Myocyte (in vitro differentiated cells): Measurements from ENCODE around the gene PKP4. TPM values are rescaled to one million over a fixed set of nuclear protein-coding genes. Genes with fewer than 3 reads are reported as not detected.
"Not testable (repeated sequence)": the region's sequence is repeated elsewhere in the genome, so short reads cannot be mapped to it uniquely, and the experiment has no call there.

Source experiments
- DNase-seq: peaks from one replicate; pipeline ENCODE4 v3.0.0-alpha.2; 2012; ENCODE audit warnings: low read depth
- polyA plus RNA-seq: library from polyadenylated mRNA; unstranded; fragments of >200 nt; gene quantifications from one replicate; pipeline ENCODE4 v1.2.1, GENCODE V29; 2012; ENCODE audit warnings: missing spikeins
- total RNA-seq: library from RNA; depleted of rRNA; stranded (reverse); fragments of >200 nt; gene quantifications from 2 replicates; pipeline ENCODE4 v1.2.3, GENCODE V29; 2014

Gene PKP4
- total RNA-seq: 31.4 and 35.7 TPM in 2 replicates
- polyA plus RNA-seq: 32.0 TPM

GRCh38 chr2:158456309-158457066 lies at the start of gene PKP4, which contains the start of gene CCDC148:
Gene PKP4, plus strand, starts transcription at chr2:158456952. Its CDS starts 76,233 bp downstream, at chr2:158533185.
Gene CCDC148, minus strand, starts transcription at chr2:158456753. Its CDS starts 314 bp downstream, at chr2:158456439.
- peak; percentile 96 for DNase-seq

GRCh38 chr2:158407031-158407430 lies 49.7 kb upstream of the PKP4 start:
- DNase-seq: no peak

GRCh38 chr2:158410132-158410531 lies 46.6 kb upstream of the PKP4 start:
- DNase-seq: no peak

- no peak for DNase-seq
These were observed 45.0 kb upstream of the PKP4 start for GRCh38 chr2:158411748-158412147.

GRCh38 chr2:158412206-158412605 lies 44.5 kb upstream of the PKP4 start:
- DNase-seq: no peak

GRCh38 chr2:158413581-158413980 lies 43.2 kb upstream of the PKP4 start:
- peak; percentile 16 for DNase-seq

GRCh38 chr2:158414538-158414937 lies 42.2 kb upstream of the PKP4 start:
- DNase-seq: peak; percentile 23

- DNase-seq: no peak
These were observed 24.6 kb upstream of the PKP4 start for GRCh38 chr2:158432117-158432516.

- DNase-seq: not testable (repeated sequence)
These were observed 23.0 kb upstream of the PKP4 start for GRCh38 chr2:158433716-158434115.

- DNase-seq: not testable (repeated sequence)
These were observed 17.7 kb upstream of the PKP4 start for GRCh38 chr2:158439062-158439461.

GRCh38 chr2:158443606-158444005 lies 13.1 kb upstream of the PKP4 start:
- DNase-seq: no peak

GRCh38 chr2:158457092-158457825 lies 507 bp downstream of the PKP4 start:
- peak; percentile 76 for DNase-seq

GRCh38 chr2:158457826-158458616 lies 1.3 kb downstream of the PKP4 start:
- peak; percentile 72 for DNase-seq

GRCh38 chr2:158458617-158458920 lies 1.8 kb downstream of the PKP4 start:
- peak; percentile 3 for DNase-seq

GRCh38 chr2:158459161-158460003 lies 2.6 kb downstream of the PKP4 start:
- DNase-seq: no peak

- peak; percentile 16 for DNase-seq
These were observed 4.0 kb downstream of the PKP4 start for GRCh38 chr2:158460632-158461297.

GRCh38 chr2:158463496-158464095 lies 6.8 kb downstream of the PKP4 start:
- no peak for DNase-seq

GRCh38 chr2:158464426-158465281 lies 7.9 kb downstream of the PKP4 start:
- DNase-seq: no peak

- no peak for DNase-seq
These were observed 10.5 kb downstream of the PKP4 start for GRCh38 chr2:158467248-158467647.
